ENCODE data around the gene GRAMD4.

- TF ChIP-seq GATA3 (IDR thresholded peaks at IDR 0.05; ENCODE audit: low read depth, low read length), result no peak
- TF ChIP-seq GATA2 (IDR thresholded peaks at IDR 0.05; ENCODE audit: low read depth, low read length), result no peak
Measured at GRCh38 chr22:46577368-46578249, 42.6 kb upstream of the GRAMD4 start.

All from SH-SY5Y (cell line).